GM04503 (cell line): ENCODE measurements around the gene ZFP37.
"Not testable (repeated sequence)": the region's sequence is repeated elsewhere in the genome, so short reads cannot be mapped to it uniquely, and the experiment has no call there.

Experiments
- DNase-seq: peaks from one replicate; pipeline ENCODE4 v3.0.0-alpha.2; 2012; ENCODE audit warnings: low read depth

The ZFP37 gene

GRCh38 chr9:113056191-113057106, at the start of gene ZFP37:
TSS of gene ZFP37 (minus strand) at chr9:113056724. CDS start at chr9:113056688, 36 bp downstream.
- DNase-seq: peak; percentile 78

GRCh38 chr9:113105345-113105744, 48.8 kb upstream of the ZFP37 start:
- not testable (repeated sequence) for DNase-seq

- DNase-seq: no peak
Measured at GRCh38 chr9:113095561-113095960, 39.0 kb upstream of the ZFP37 start.

- not testable (repeated sequence) for DNase-seq
Measured at GRCh38 chr9:113089924-113090323, 33.4 kb upstream of the ZFP37 start.

GRCh38 chr9:113089143-113089505, 32.6 kb upstream of the ZFP37 start:
- not testable (repeated sequence) for DNase-seq

GRCh38 chr9:113088456-113089142, 32.1 kb upstream of the ZFP37 start:
- DNase-seq: not testable (repeated sequence)

- DNase-seq: not testable (repeated sequence)
Measured at GRCh38 chr9:113062932-113063310, 6.4 kb upstream of the ZFP37 start.

GRCh38 chr9:113062256-113062931, 5.9 kb upstream of the ZFP37 start:
- not testable (repeated sequence) for DNase-seq

- DNase-seq: not testable (repeated sequence)
Measured at GRCh38 chr9:113061072-113061850, 4.7 kb upstream of the ZFP37 start.

- DNase-seq: not testable (repeated sequence)
Measured at GRCh38 chr9:113059581-113060284, 3.2 kb upstream of the ZFP37 start.

- DNase-seq: no peak
Measured at GRCh38 chr9:113057193-113057592, 669 bp upstream of the ZFP37 start.

GRCh38 chr9:113042884-113043657, 13.5 kb downstream of the ZFP37 start:
- no peak for DNase-seq

GRCh38 chr9:113026200-113026599, 30.3 kb downstream of the ZFP37 start:
- DNase-seq: no peak

- DNase-seq: no peak
Measured at GRCh38 chr9:113018247-113018646, 38.3 kb downstream of the ZFP37 start.

GRCh38 chr9:113012492-113012891, 44.0 kb downstream of the ZFP37 start:
- DNase-seq: no peak

GRCh38 chr9:113011911-113012381, 44.6 kb downstream of the ZFP37 start, which contains the start of gene ZNF883:
TSS of gene ZNF883 (minus strand) at chr9:113012192.
- peak; percentile 1 for DNase-seq

GRCh38 chr9:113005777-113006176, 50.7 kb downstream of the ZFP37 start:
- no peak for DNase-seq

GRCh38 chr9:112997236-112997941, 59.1 kb downstream of the ZFP37 start:
- no peak for DNase-seq
